HepG2 (cell line): ENCODE measurements around the gene SLC39A3. TPM values are rescaled to one million over a fixed set of nuclear protein-coding genes. Genes with fewer than 3 reads are reported as not detected.
A peak's percentile ranks its signal among the peaks of the same experiment; 100 is the strongest.

Source experiments
- CBX2 ChIP-seq, 2 experiments: fragments of 200-600 bp in 1 of 2; sonication (generic); formaldehyde crosslinking in 1 of 2; IDR thresholded peaks; 2 replicates each; pipeline versions ENCODE4 v1.7.0 to v1.8.1; 2018 to 2022; ENCODE audit warnings: low read depth in 2 of 2, low read length in 1 of 2, mild to moderate bottlenecking in 1 of 2, missing genetic modification reagents in 1 of 2
- DPF2 ChIP-seq: sonication (generic); formaldehyde crosslinking; IDR thresholded peaks from 2 replicates; pipeline ENCODE4 v1.4.0; 2020; ENCODE audit warnings: mild to moderate bottlenecking, low read depth, missing genetic modification reagents, borderline replicate concordance
- NFYC ChIP-seq: IDR thresholded peaks from 2 replicates; pipeline ENCODE4 v1.6.1; 2016; ENCODE audit warnings: missing genetic modification reagents, missing compliant biosample characterization
- SIX1 ChIP-seq: sonication (generic); formaldehyde crosslinking; IDR thresholded peaks from 2 replicates; pipeline ENCODE4 v1.4.0; 2020; ENCODE audit warnings: missing genetic modification reagents, borderline replicate concordance
- YY1 ChIP-seq: IDR thresholded peaks from 2 replicates; pipeline ENCODE4 v1.6.1; 2011; ENCODE audit warnings: low read length, low read depth, moderate library complexity, mild to moderate bottlenecking; ENCODE audit not compliant: insufficient read depth, insufficient replicate concordance
- ZFP90 ChIP-seq: sonication (generic); formaldehyde crosslinking; IDR thresholded peaks from 2 replicates; pipeline ENCODE4 v1.8.0; 2022; ENCODE audit warnings: missing genetic modification reagents, mild to moderate bottlenecking, inconsistent platforms, borderline replicate concordance
- ZIK1 ChIP-seq: sonication (generic); formaldehyde crosslinking; IDR thresholded peaks from 2 replicates; pipeline ENCODE4 v1.5.0; 2020; ENCODE audit warnings: mild to moderate bottlenecking, low read depth, missing genetic modification reagents, borderline replicate concordance
- ZNF138 ChIP-seq: sonication (generic); formaldehyde crosslinking; IDR thresholded peaks from 2 replicates; pipeline ENCODE4 v1.5.0; 2020; ENCODE audit warnings: mild to moderate bottlenecking, low read depth, missing genetic modification reagents
- ZNF235 ChIP-seq: sonication (generic); formaldehyde crosslinking; IDR thresholded peaks from 2 replicates; pipeline ENCODE4 v1.8.1; 2023; ENCODE audit warnings: mild to moderate bottlenecking, missing genetic modification reagents, borderline replicate concordance
- ZNF720 ChIP-seq: sonication (generic); formaldehyde crosslinking; IDR thresholded peaks from 2 replicates; pipeline ENCODE4 v1.4.0; 2020; ENCODE audit warnings: missing genetic modification reagents
- ZNF761 ChIP-seq: sonication (generic); formaldehyde crosslinking; conservative IDR thresholded peaks from 2 replicates; pipeline ENCODE4 v1.4.0; 2020; ENCODE audit warnings: mild to moderate bottlenecking, missing genetic modification reagents
- polyA plus RNA-seq, 8 experiments: library from polyadenylated mRNA; depleted of rRNA in 3 of 8; stranded (reverse) in 7 of 8; unstranded in 1 of 8; fragments of >200 nt; fragmentation: Illumina TruSeq in 4 of 8; extraction: Trizol in 4 of 8; gene quantifications; 2 replicates each; pipeline versions ENCODE4 v1.2.1 to v1.2.3, GENCODE V29; 2011 to 2016; ENCODE audit warnings: low read depth in 4 of 8, missing spikeins in 1 of 8, mixed read lengths in 1 of 8; ENCODE audit not compliant: insufficient read depth in 1 of 8
- total RNA-seq, 5 experiments: library from RNA; depleted of rRNA; stranded (reverse); fragments of >200 nt; fragmentation: Illumina TruSeq; extraction: Trizol; gene quantifications; 2 replicates each; pipeline ENCODE4 v1.2.3, GENCODE V29; 2016; ENCODE audit warnings: low read depth in 1 of 5
- TF ChIP-seq, protein P1 (sequence below): sonication (generic); formaldehyde crosslinking; IDR thresholded peaks from 2 replicates; pipeline ENCODE4 v1.9.0; 2021; ENCODE audit warnings: mild to moderate bottlenecking, missing genetic modification reagents
- TF ChIP-seq, protein P2 (sequence below): sonication (generic); formaldehyde crosslinking; IDR thresholded peaks from 2 replicates; pipeline ENCODE4 v1.4.0; 2020; ENCODE audit warnings: missing genetic modification reagents, borderline replicate concordance
- TF ChIP-seq, protein P3 (sequence below): sonication (generic); formaldehyde crosslinking; IDR thresholded peaks from 2 replicates; pipeline ENCODE4 v1.4.0; 2020; ENCODE audit warnings: missing genetic modification reagents

SLC39A3 gene
- total and polyA plus RNA-seq, 2 of the 13 experiments (the other 11 are each of a cell fraction or from before 2014, with no cell fraction given): 33.6 to 41.6 TPM

DNA sequence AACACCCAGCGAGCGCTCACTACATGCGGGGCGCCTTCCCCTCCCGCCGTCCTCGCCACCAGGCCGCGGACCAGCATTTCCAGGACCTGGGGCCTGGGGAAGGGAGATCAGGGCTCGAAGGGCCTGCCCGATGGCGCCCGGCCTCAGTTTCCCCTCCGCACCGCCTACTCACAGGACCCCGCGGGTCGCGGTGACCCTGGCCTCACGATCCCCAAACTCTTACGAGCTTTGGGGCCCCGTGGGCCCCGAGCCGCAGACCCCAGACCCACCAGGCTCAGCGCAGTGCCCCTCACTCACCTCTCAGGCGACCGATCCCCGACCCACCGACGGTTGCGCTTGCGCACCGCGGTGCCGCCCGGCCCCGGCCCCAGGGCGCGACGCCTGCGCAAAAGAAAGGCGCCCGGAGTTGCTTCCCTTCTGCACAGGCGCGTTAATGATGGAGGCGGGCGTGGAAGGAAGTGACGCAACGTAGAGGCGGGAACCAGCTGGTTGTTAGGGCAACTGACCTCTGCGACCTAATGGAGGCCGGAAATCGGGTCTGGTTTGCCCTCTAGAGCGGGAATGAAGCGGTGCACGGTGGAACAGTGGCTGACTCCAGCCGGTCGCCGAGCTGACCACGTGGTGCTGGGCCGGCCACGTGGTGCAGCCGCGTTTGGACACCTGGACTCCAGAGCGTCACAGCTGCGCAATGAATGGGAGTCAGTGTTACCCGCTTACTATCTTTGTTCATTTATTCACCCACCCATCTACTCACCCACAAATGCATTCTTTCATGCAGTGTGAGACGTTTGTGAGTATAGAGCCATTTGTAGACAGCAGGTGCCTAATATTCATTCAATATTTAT, 43.3 kb upstream of the SLC39A3 start, which contains the start of gene SGTA (continued):
- TF ChIP-seq, protein P1, sequence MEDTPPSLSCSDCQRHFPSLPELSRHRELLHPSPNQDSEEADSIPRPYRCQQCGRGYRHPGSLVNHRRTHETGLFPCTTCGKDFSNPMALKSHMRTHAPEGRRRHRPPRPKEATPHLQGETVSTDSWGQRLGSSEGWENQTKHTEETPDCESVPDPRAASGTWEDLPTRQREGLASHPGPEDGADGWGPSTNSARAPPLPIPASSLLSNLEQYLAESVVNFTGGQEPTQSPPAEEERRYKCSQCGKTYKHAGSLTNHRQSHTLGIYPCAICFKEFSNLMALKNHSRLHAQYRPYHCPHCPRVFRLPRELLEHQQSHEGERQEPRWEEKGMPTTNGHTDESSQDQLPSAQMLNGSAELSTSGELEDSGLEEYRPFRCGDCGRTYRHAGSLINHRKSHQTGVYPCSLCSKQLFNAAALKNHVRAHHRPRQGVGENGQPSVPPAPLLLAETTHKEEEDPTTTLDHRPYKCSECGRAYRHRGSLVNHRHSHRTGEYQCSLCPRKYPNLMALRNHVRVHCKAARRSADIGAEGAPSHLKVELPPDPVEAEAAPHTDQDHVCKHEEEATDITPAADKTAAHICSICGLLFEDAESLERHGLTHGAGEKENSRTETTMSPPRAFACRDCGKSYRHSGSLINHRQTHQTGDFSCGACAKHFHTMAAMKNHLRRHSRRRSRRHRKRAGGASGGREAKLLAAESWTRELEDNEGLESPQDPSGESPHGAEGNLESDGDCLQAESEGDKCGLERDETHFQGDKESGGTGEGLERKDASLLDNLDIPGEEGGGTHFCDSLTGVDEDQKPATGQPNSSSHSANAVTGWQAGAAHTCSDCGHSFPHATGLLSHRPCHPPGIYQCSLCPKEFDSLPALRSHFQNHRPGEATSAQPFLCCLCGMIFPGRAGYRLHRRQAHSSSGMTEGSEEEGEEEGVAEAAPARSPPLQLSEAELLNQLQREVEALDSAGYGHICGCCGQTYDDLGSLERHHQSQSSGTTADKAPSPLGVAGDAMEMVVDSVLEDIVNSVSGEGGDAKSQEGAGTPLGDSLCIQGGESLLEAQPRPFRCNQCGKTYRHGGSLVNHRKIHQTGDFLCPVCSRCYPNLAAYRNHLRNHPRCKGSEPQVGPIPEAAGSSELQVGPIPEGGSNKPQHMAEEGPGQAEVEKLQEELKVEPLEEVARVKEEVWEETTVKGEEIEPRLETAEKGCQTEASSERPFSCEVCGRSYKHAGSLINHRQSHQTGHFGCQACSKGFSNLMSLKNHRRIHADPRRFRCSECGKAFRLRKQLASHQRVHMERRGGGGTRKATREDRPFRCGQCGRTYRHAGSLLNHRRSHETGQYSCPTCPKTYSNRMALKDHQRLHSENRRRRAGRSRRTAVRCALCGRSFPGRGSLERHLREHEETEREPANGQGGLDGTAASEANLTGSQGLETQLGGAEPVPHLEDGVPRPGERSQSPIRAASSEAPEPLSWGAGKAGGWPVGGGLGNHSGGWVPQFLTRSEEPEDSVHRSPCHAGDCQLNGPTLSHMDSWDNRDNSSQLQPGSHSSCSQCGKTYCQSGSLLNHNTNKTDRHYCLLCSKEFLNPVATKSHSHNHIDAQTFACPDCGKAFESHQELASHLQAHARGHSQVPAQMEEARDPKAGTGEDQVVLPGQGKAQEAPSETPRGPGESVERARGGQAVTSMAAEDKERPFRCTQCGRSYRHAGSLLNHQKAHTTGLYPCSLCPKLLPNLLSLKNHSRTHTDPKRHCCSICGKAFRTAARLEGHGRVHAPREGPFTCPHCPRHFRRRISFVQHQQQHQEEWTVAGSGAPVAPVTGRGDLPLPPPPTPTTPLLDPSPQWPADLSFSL: no peak
- TF ChIP-seq, protein P2, sequence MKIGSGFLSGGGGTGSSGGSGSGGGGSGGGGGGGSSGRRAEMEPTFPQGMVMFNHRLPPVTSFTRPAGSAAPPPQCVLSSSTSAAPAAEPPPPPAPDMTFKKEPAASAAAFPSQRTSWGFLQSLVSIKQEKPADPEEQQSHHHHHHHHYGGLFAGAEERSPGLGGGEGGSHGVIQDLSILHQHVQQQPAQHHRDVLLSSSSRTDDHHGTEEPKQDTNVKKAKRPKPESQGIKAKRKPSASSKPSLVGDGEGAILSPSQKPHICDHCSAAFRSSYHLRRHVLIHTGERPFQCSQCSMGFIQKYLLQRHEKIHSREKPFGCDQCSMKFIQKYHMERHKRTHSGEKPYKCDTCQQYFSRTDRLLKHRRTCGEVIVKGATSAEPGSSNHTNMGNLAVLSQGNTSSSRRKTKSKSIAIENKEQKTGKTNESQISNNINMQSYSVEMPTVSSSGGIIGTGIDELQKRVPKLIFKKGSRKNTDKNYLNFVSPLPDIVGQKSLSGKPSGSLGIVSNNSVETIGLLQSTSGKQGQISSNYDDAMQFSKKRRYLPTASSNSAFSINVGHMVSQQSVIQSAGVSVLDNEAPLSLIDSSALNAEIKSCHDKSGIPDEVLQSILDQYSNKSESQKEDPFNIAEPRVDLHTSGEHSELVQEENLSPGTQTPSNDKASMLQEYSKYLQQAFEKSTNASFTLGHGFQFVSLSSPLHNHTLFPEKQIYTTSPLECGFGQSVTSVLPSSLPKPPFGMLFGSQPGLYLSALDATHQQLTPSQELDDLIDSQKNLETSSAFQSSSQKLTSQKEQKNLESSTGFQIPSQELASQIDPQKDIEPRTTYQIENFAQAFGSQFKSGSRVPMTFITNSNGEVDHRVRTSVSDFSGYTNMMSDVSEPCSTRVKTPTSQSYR: peak; percentile 47; the same call in 1 of the 2 replicates
- TF ChIP-seq YY1: peak; percentile 90
- TF ChIP-seq DPF2: no peak
- TF ChIP-seq ZNF235: no peak; the same call in 1 of the 2 replicates
- TF ChIP-seq ZIK1 (CRISPR knock-in tag): peak; percentile 94; the same call in 1 of the 2 replicates
- 0 out of 2 replicates have a peak, but pooled peaks have one; percentile 56 for TF ChIP-seq ZNF761 (CRISPR knock-in tag)
- TF ChIP-seq NFYC: peak; percentile 69; the same call in 1 of the 2 replicates
- TF ChIP-seq, protein P3, sequence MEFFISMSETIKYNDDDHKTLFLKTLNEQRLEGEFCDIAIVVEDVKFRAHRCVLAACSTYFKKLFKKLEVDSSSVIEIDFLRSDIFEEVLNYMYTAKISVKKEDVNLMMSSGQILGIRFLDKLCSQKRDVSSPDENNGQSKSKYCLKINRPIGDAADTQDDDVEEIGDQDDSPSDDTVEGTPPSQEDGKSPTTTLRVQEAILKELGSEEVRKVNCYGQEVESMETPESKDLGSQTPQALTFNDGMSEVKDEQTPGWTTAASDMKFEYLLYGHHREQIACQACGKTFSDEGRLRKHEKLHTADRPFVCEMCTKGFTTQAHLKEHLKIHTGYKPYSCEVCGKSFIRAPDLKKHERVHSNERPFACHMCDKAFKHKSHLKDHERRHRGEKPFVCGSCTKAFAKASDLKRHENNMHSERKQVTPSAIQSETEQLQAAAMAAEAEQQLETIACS (CRISPR knock-in tag): peak; percentile 79
- peak; percentile 96 for TF ChIP-seq ZFP90 (CRISPR knock-in tag)
- TF ChIP-seq ZNF720 (CRISPR knock-in tag): no peak
- TF ChIP-seq CBX2 (IDR thresholded peaks at IDR 0.05; ENCODE audit: low read depth, low read length): no peak
- TF ChIP-seq CBX2 (CRISPR knock-in tag; IDR thresholded peaks at IDR 0.05; ENCODE audit: low read depth): no peak
- no peak; the same call in 1 of the 2 replicates for TF ChIP-seq SIX1 (CRISPR knock-in tag)
- peak; percentile 99 for TF ChIP-seq ZNF138 (CRISPR knock-in tag)
